ENCODE measurements around the gene SCAMP3. TPM values are rescaled to one million over a fixed set of nuclear protein-coding genes. Genes with fewer than 3 reads are reported as not detected.
A peak's percentile ranks its signal among the peaks of the same experiment; 100 is the strongest.
"Not testable (repeated sequence)": the region's sequence is repeated elsewhere in the genome, so short reads cannot be mapped to it uniquely, and the experiment has no call there.

Gene SCAMP3
- total RNA-seq, 3 donors from 2014 or later (not counting 1 experiment from before 2014, with no cell fraction given): 59.7 to 72.1 (median 65.0) TPM

DNA sequence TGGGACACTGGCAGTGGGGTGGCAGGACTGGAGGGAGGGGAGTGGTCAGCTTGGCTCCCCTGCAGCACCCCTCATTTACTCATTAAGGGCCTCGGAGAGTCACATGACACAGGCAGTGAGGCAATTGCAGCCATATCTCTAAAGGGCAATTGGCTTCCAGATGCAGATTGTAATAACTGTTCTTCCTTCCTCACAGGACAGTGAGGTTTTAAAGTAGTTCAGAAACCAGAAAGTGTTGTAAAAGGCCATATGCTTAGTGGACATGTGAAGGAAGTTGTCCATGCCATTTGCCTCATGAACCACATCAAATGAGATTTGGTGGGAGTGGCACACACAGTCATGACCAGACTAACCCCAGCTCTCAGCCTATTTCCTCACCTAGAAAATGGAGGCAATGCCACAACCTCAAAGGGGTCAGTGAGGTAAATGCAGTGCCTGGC lies 42.5 kb downstream of the SCAMP3 start:
- peak overlapping the region; percentile 70 for H3K27ac ChIP-seq (ENCODE audit: low read length)
- H3K4me1 Mint-ChIP-seq: peaks cover 21 to 24% of the 10 kb centered on the region in 2 donors
- H3K27ac Mint-ChIP-seq: peak overlapping the region; percentile 90 to 93

DNA sequence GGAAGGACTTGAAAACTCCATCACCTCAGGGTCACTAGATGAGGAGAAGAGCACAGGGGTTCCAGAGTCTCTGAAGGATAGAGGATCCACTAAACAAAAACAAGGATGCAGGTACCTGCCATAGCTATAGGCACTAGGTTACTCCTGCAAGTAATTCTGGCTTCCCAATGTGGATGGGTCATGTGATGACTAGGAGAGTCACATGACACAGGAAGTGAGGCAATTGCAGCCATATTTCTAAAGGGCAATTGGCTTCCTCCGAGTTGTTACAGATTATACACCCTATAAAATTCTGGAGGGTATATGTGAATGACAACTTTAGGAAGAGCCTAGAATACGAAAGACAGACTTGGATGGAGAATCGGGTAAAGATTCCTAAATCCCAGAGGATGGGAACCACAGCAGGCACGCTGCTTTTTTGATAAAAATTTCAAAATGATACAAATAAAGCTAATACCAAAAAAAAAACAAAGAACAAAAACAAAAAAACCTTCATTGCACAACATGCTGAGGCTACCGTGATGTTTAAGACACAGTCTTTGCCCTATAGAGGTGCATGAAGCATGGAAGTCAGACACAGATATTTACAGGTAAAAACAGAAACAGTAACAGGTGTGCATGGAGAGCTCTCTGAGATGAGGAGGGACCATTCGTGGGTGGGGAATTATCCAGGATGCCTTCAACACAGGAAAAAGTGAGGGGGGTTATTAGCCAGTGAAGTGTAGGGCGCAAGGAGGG lies 43.1 kb downstream of the SCAMP3 start:
- peak overlapping the region; percentile 90 to 93 for H3K27ac Mint-ChIP-seq
- DNase-seq (peak in 1 of 2 donors; percentile 57), ATAC-seq (peak in 2 of 3 donors; percentile 17 to 34)
- 64% methylated on average over 6 of the region's 7 CpGs for WGBS (ENCODE audit: insufficient coverage)
- peaks cover 21 to 24% of the 10 kb centered on the region in 2 donors for H3K4me1 Mint-ChIP-seq
- Histone ChIP-seq H3K4me1 (ENCODE audit: control insufficient read depth, insufficient read depth, low read length) (peaks cover 26% of the 10 kb centered on the region), H3K9me3 (ENCODE audit: control insufficient read depth, insufficient read depth, low read length) (no peaks in the 10 kb centered on the region), H3K27ac (ENCODE audit: low read length) (peak overlapping the region; percentile 70), H3K36me3 (ENCODE audit: control insufficient read depth, insufficient read depth, low read length) (no peaks in the 10 kb centered on the region), H3K4me3 (ENCODE audit: low read length) (no peak overlapping the region), H3K27me3 (ENCODE audit: control insufficient read depth, insufficient read depth, low read length) (no peaks in the 10 kb centered on the region)
- intact Hi-C loops (cut with micrococcal nuclease): no loop called here
- no peaks in the 10 kb centered on the region for H3K27me3 Mint-ChIP-seq (ENCODE audit: low read depth in 2 of 2)
- TF ChIP-seq, protein P1, sequence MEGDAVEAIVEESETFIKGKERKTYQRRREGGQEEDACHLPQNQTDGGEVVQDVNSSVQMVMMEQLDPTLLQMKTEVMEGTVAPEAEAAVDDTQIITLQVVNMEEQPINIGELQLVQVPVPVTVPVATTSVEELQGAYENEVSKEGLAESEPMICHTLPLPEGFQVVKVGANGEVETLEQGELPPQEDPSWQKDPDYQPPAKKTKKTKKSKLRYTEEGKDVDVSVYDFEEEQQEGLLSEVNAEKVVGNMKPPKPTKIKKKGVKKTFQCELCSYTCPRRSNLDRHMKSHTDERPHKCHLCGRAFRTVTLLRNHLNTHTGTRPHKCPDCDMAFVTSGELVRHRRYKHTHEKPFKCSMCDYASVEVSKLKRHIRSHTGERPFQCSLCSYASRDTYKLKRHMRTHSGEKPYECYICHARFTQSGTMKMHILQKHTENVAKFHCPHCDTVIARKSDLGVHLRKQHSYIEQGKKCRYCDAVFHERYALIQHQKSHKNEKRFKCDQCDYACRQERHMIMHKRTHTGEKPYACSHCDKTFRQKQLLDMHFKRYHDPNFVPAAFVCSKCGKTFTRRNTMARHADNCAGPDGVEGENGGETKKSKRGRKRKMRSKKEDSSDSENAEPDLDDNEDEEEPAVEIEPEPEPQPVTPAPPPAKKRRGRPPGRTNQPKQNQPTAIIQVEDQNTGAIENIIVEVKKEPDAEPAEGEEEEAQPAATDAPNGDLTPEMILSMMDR (IDR thresholded peaks at IDR 0.05): no peak
- no peaks in the 10 kb centered on the region for H3K9me3 Mint-ChIP-seq
- no peaks in the 10 kb centered on the region for H3K36me3 Mint-ChIP-seq
- H3K4me3 Mint-ChIP-seq: peak overlapping the region; percentile 83

More for the DNA sequence above, 42.5 kb downstream of the SCAMP3 start:
- Histone ChIP-seq H3K27me3 (ENCODE audit: control insufficient read depth, insufficient read depth, low read length) (no peaks in the 10 kb centered on the region), H3K9me3 (ENCODE audit: control insufficient read depth, insufficient read depth, low read length) (no peaks in the 10 kb centered on the region), H3K4me1 (ENCODE audit: control insufficient read depth, insufficient read depth, low read length) (peaks cover 26% of the 10 kb centered on the region), H3K4me3 (ENCODE audit: low read length) (no peak overlapping the region), H3K36me3 (ENCODE audit: control insufficient read depth, insufficient read depth, low read length) (no peaks in the 10 kb centered on the region)
- TF ChIP-seq, protein P1 (IDR thresholded peaks at IDR 0.05): no peak
- Mint-ChIP-seq H3K36me3 (no peaks in the 10 kb centered on the region), H3K27me3 (ENCODE audit: low read depth in 2 of 2) (no peaks in the 10 kb centered on the region), H3K4me3 (peak overlapping the region; percentile 83), H3K9me3 (no peaks in the 10 kb centered on the region)
- DNase-seq (peak; percentile 38 to 45), ATAC-seq (peak; percentile 75 to 85 (median 82))
- 14% methylated on average over 1 of the region's 1 CpG for WGBS (ENCODE audit: insufficient coverage)
- intact Hi-C loops (cut with micrococcal nuclease): no loop called here

DNA sequence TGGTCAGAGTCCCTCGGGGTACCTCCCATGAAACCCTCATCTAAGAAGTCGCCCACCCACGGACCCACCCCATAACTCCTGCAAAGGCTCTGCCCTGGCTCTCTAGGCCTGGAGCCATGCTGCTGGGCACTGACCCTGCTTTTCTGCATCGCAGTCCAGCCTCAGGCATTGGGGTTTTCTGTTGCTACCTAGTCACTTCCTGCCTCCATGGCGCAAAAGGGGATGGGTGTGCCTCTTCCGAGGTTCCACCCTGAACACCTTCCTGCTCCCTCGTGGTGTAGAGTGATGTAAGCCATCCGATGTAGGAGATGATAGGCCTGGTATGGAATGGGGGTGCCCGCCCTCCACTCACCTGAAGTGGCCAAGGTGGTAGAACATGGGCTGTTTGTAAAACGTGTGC lies 47.5 kb downstream of the SCAMP3 start:
- H3K27ac Mint-ChIP-seq; intact Hi-C loops (cut with micrococcal nuclease): not testable (repeated sequence)

DNA sequence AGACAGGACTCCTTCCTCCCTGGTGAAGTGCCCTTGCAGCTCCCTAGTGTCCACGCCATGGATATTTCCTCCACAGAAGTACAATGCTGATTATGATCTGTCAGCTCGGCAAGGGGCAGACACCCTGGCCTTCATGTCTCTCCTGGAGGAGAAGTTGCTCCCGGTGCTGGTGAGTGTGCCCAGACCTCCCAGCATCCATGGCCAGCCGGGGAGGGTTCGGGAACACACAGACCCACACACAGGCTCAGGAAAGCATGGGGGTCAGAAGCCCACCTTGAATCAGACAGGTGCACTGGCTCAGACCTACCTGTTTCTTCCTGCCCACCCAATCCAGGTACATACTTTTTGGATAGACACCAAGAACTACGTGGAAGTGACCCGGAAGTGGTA lies 50.1 kb downstream of the SCAMP3 start:
- DNase-seq; H3K36me3 Mint-ChIP-seq; H3K27ac ChIP-seq (ENCODE audit: low read length); H3K27me3 ChIP-seq (ENCODE audit: control insufficient read depth, insufficient read depth, low read length); intact Hi-C loops (cut with micrococcal nuclease); H3K4me3 ChIP-seq (ENCODE audit: low read length); ATAC-seq; H3K27me3 Mint-ChIP-seq (ENCODE audit: low read depth in 2 of 2); H3K27ac Mint-ChIP-seq; H3K9me3 Mint-ChIP-seq; H3K36me3 ChIP-seq (ENCODE audit: control insufficient read depth, insufficient read depth, low read length); H3K4me3 Mint-ChIP-seq; H3K9me3 ChIP-seq (ENCODE audit: control insufficient read depth, insufficient read depth, low read length): not testable (repeated sequence)
- peaks cover 23% of the 10 kb centered on the region for H3K4me1 ChIP-seq (ENCODE audit: control insufficient read depth, insufficient read depth, low read length)
- H3K4me1 Mint-ChIP-seq: peaks cover 22 to 29% of the 10 kb centered on the region in 2 donors
- 95% methylated on average over 5 of the region's 7 CpGs for WGBS (ENCODE audit: insufficient coverage)

More for the DNA sequence above, 47.5 kb downstream of the SCAMP3 start:
- H3K36me3 Mint-ChIP-seq; H3K4me3 Mint-ChIP-seq; ATAC-seq; H3K27me3 Mint-ChIP-seq (ENCODE audit: low read depth in 2 of 2); H3K9me3 ChIP-seq (ENCODE audit: control insufficient read depth, insufficient read depth, low read length); H3K4me3 ChIP-seq (ENCODE audit: low read length); H3K9me3 Mint-ChIP-seq; DNase-seq; H3K27me3 ChIP-seq (ENCODE audit: control insufficient read depth, insufficient read depth, low read length); H3K36me3 ChIP-seq (ENCODE audit: control insufficient read depth, insufficient read depth, low read length); H3K27ac ChIP-seq (ENCODE audit: low read length): not testable (repeated sequence)
- peaks cover 15% of the 10 kb centered on the region for H3K4me1 ChIP-seq (ENCODE audit: control insufficient read depth, insufficient read depth, low read length)
- peaks cover 13 to 19% of the 10 kb centered on the region in 2 donors for H3K4me1 Mint-ChIP-seq
- 79% methylated on average over 2 of the region's 10 CpGs for WGBS (ENCODE audit: insufficient coverage)

DNA sequence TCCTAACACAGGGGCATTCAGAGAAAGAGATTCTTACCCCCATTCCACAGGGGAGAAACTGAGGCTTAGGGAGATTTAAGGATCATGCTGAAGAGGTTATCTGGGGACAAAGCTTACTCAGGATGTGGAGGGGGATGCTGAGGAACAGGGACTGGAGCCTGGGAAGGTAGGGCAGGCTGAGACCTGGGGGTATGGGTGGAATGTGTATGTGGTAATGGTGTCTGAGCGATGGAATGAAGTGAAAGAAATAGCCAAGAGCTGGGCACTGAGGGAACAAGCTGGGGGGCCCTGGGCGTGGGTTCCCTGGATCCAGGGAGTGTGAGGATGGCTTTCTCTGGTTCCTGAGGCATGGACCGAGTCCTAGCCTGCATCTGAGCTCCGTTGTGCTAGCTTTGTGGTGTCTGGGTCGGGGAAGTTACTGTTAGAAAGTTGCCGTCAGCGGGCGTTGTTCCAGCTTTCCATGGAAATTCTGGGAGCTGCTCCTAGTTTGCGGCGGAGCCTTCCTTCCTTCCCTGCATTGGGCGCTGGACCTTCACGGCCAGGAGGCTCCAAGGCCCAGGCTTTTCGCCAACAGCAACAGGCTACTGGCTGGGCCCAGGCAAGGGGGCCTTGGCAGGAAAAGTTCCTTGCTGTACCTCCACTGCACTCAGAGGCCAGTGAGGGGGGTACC lies 50.6 kb downstream of the SCAMP3 start:
- H3K4me3 Mint-ChIP-seq; H3K36me3 ChIP-seq (ENCODE audit: control insufficient read depth, insufficient read depth, low read length); intact Hi-C loops (cut with micrococcal nuclease); H3K27ac Mint-ChIP-seq; H3K27me3 ChIP-seq (ENCODE audit: control insufficient read depth, insufficient read depth, low read length); H3K9me3 Mint-ChIP-seq; H3K36me3 Mint-ChIP-seq; DNase-seq; H3K4me3 ChIP-seq (ENCODE audit: low read length); ATAC-seq; H3K9me3 ChIP-seq (ENCODE audit: control insufficient read depth, insufficient read depth, low read length); H3K27ac ChIP-seq (ENCODE audit: low read length); H3K27me3 Mint-ChIP-seq (ENCODE audit: low read depth in 2 of 2): not testable (repeated sequence)
- 95% methylated on average over 12 of the region's 13 CpGs for WGBS (ENCODE audit: insufficient coverage)
- peaks cover 26% of the 10 kb centered on the region for H3K4me1 ChIP-seq (ENCODE audit: control insufficient read depth, insufficient read depth, low read length)
- H3K4me1 Mint-ChIP-seq: peaks cover 25 to 33% of the 10 kb centered on the region in 2 donors
